ENCODE measurements around the gene CACNG4.

The CACNG4 gene

DNA sequence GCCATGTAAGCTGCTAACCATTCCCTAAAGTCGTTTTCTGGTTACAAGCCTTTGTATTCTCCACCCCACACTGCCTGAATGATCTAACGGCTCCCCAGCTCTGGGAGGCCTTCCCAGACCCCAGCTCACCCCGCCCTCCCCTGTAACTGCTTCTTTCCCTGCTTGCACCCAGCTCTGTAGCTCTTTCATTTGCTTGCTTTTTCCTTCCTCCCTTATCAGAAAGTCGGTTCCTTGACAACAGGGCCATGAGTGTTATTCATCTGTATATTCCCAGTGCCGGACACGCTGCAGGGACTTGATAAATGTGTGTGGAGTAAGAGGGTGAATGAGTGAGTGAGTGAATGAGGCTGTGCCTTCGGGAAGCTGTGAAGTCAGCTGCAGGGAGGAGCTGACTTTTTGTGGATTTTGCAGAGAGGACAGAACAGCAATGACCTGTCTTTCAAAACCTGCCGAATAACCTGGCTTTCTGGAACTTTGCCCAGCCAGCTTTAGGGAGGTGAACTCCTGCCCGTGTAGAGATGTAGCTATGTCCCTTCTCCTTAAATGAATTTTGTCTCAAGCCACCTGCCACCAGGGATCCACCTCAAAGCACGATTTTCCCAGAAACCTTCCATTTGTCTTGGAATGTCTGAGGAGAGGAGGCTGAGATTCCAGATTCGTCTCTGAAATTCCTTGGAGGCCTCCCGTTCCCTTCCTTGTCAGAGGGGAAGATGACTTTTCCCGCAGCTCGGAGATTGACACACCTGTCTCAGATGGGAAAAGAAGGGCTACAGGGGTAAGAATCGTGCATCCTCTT lies 20.0 kb upstream of the CACNG4 start:
- no peak for DNase-seq (ENCODE audit: low read depth in 2 of 2)

DNA sequence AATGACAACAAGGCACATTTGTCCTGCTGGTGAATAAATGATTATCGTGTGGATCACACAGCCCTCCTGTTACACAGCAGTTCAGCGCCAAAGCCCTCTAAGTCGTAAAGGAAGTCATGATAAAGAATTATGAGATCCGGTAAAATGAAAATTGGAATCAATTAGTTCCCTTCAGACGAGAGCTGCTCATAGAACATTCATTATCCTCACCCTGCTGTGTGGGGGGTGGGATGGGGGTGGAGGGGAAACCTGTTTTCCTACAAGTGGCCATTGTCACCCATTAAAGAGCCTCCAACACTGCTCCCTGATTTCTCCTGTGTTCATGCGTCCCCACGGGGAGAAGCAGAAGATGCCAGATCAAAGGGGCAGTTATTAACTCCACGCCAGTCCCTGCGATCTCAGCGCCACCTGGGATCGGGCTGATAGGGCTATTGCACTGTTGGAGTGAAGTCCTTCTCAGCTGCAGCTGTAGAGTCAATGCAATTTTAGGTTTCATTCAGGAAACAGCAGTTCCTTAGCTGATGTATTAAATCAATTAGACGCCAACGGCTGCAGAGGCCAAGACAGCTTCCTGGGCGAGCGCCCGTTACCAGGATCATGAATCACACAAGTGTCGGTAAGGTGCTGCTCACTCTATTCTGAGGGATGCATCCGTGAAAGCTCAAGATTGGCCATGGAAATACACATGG lies 19.2 kb upstream of the CACNG4 start:
- no peak for DNase-seq (ENCODE audit: low read depth in 2 of 2)

DNA sequence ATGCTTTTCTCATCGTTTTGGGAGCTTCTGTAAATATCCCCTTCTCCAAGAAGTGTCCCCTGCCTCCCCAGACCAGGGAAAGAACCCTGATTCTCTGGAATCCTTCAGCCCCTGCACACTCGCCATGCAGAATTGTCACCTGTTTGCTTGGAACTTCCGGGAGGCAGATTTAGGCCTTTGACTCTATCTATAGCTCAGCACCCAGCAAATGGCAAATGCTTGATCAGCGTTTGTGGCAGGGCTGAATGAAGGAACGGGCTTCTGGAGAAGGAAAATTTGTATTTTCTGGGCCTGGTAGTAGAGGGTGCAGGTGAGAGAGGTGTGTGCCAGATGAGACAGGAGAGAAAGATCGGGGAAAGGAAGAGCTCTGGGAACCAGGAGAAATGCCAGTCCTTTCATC lies 18.3 kb upstream of the CACNG4 start:
- no peak for DNase-seq (ENCODE audit: low read depth in 2 of 2)

DNA sequence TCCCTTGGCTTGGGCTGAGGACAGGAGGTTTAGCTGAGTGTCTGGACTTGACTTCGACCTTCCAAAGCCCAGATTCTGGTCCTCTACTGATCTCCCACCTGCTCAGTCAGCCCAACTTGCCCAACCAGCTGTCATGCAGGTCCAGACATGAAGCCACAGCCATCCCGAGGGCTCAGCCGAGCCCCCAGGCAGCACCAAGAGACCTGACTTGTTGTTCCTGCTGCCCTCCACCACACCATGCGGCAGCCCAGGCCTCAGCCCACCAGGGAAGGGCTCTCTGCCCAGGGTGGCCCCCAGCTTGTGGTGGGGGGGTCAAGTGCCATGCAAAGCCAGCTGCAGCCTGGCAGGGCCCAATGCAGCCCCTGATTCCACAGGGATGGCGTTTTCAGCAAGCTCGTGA lies 17.2 kb upstream of the CACNG4 start:
- no peak for DNase-seq (ENCODE audit: low read depth in 2 of 2)

DNA sequence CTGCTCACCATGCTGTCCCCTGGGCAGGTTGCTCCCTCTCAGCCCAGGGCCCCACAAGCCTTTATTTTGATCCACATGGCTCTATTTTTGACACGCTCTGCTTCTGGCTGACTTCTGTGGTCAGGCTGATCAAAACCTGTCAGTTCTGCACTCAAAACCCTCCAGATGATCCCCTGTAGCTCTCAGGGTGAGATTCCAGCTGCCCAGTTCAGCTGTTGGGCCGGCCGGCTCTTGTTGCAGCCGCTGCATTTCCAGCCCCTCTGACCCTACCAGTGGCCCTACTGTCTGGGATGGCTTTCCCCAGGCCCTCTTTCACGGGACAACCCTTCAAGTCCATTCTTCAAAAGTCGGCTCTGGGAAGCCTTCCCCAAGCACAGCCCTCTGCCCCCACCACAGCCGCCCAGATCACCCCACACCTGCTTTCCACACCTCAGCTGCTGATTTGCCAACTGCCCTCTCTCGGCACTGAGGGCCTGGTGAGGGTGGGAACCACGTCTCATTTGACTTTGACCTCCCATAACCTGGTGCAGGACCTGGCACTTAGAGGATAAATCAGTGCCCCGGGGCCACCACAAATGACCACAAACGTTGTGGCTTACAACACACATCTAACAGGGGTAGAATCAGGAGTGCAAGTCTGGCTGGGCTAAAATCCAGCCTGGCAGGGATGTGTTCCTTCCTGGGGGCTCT lies 16.3 kb upstream of the CACNG4 start:
- DNase-seq (ENCODE audit: low read depth in 2 of 2): no peak

DNA sequence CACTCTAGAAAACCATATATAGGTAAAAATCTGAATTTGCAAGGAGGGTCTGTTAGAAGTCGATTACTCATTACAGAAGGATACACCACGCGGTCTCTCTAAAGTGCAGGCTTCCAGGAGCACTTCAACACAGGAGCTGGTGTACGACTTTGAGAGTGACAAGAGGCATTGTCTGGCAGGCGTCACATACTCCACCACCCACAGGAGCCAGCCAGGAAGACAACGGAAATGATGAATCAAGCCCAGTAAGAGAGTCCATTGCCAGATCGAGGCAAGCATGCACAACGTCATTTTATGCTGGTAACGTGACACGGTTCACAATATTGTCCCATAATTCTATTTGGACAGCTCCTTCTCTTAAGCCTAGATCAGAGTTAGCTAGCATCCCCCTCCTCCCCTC lies 15.0 kb upstream of the CACNG4 start:
- DNase-seq (ENCODE audit: low read depth in 2 of 2): no peak

DNA sequence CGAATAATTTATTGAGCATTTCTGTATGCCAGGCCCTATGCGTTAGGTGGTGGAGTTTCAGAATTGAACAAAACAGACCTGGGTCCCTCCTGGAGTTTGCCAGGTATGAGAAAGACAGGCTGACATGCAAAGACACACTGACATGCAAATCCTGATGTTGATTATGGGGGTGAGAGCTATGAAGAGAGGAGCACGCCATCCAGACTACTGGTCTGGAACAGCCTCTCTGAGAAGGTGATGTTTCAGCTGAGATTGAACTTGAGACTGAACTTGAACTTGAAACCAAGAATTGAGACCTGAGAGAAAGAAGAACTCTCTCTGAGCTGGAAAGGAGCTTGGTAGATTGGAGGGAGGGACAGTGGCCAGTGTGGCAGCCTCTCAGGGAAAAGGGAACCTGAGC lies 14.2 kb upstream of the CACNG4 start:
- no peak for DNase-seq (ENCODE audit: low read depth in 2 of 2)

DNA sequence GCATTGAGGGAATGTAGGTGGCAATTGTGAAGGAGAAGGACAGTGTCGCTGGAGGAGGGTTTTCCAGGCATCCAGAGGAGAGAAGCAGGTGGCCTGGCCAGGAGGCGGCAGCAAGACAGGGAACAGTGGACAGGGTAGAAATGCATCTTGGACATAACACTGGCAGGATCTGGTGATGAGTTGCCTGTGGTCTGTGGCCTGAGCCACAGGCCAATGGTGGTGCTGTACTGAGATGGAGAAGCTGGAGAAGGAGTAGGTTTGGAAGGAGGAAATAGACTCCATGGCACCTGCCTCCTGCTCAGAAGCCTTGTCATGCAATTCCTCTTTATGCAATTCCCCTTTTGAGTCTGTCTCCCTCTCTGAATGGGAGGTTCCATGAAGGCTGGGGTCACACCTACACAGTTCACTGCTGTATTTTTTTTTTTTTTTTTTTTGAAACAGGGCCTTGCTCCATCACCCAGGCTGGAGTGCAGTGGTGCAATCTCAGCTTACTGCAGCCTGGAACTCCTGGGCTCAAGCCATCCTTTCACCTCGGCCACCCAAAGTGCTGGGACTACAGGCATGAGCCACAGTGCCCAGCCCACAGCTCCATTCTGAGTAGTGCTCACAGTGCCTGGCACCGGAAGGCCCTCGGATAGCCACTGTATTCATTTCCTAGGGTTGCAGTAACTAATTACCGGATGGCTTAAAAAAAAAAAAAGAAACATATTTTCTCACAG lies 13.5 kb upstream of the CACNG4 start:
- DNase-seq (ENCODE audit: low read depth in 2 of 2): no peak

DNA sequence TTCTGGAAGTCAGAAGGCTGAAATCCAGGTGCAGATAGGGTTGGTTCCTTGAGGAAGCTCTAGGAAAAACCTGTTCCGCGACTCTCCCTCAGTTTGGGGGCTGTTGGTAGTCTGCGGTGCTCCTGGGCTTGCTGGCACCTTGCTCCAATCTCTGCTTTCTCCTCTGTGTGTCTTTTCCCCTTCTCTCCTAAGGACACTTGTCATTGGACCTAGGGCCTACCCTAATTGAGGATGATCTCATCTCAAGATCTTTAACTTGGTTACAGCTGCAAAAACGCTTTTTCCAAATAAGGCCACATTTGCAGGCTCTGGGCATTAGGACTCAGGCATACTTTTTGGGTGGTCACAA lies 12.9 kb upstream of the CACNG4 start:
- no peak for DNase-seq (ENCODE audit: low read depth in 2 of 2)

DNA sequence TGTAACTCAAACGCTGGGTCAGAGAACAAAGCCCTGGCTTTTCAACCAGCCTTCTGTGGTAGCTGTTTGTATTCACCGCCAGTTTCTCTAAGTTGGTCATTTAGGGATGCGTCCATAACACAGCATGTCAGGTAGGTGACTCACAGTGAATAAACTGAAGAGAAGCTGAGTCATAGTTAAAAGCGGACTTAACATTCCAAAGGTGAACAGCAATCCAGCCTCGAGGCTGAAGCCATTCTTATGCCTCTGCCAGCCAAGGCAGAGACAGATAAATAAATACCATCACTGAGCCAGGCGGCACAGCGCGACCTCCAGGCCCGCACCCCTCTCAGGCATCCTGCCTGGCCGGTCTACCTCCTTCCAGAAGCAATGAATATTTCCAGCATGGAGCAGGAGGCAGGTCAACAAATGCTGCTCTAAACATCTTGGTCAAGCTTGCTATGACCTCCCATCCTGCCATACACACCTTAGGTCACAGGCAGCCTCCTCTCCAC lies 12.4 kb upstream of the CACNG4 start:
- no peak for DNase-seq (ENCODE audit: low read depth in 2 of 2)

DNA sequence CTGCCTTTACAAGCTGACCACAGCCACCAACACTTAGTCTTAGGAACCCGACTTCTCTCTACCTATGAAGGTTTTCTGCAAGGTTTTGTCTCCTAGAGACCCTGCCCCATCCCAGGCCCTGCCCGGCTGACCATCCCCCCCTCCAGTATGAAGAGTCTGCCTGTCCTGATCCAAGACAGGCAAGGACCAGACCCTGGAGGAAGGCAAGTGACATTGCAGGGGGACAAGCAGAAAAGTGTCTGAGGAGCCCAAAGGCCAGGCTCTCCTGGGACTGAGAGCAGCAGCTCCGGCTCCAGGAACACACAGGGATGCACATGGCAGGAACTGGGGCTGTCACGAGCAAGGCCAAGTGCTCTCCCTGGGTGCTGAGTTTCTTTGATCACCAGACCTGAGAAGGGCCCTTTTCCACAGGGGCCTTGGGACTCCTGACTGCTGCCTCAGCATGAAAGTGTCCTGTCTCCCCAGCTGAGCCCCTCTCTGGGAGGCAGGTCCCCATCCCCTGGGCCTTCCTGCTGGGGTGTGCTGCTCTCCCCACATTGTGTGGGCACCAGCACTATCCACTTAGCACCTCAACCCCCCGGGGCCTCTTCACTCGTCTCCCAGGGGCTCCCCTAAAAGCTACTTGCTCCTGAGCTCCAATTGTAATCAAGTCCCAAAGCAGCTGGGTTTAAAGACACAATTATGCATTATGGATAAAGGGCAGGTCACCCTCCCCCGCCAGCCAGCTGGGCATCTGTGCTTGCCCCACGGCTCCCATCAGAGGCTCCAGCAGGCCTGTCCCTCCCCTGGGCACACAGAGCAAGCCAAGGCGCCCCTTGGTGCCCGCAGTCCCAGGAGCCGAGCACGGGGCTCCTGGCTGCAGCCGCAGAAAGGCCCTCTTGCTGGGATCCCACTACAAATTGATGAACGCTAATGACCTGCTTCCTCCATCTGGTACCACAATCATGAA lies 11.6 kb upstream of the CACNG4 start:
- no peak for DNase-seq (ENCODE audit: low read depth in 2 of 2)

DNA sequence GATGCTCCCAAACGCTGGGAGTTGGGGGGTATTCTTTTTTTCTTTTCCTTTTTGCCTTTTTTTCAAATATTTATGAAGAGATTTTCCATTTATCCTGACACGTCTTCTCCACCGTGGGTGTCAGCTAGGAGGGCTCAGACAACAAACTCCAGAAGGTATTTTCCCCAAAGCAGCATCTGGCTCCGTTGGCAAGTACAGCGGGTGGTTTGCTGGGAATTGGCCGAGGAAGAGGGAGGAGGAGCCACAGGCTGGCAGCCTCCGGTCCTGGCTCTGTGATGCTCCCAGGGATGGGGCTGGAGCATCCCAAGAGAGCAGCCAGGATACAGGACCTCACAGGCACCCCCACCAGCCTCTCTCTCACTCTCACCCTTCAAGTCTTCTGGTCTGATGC lies 10.9 kb upstream of the CACNG4 start:
- no peak for DNase-seq (ENCODE audit: low read depth in 2 of 2)

DNA sequence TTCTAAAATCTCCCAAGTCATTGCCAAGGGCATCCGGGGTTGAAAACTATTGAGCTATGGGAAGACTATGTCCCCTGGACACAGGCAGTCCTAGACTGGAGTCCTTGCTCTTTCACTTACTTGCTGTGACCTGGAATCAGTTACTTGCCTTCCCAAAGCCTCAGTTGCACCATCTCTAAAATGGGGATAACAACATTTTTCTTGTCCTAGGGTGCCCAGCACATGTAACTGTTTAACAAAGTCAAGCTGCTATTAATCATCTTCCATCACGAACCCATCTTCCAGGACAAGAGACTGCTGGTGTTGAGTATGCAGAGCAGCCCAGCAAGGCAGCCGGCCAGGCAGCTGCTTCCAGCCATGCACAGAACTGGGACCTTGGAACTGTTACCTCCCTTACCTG lies 9.9 kb upstream of the CACNG4 start:
- DNase-seq (ENCODE audit: low read depth in 2 of 2): no peak

DNA sequence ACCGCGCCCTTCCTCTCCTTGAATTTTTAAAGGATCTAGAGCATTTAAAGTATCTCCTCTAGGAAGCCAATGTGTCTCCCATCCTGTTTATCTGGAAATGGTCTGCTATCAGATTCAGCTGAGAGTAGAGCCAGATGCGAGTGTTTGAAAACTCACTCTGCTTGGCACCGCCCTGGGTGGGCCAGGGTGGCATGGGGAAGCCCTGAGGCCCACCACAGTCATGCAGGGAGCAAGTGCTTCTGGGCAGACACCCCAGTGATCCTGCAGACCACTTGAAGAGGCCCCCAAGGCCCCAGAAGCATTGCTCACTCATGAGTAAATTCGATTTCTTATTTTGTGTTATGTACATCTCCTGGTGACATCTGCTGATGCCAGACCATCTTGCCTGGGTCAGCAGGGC lies 8.7 kb upstream of the CACNG4 start:
- DNase-seq (ENCODE audit: low read depth in 2 of 2): no peak

DNA sequence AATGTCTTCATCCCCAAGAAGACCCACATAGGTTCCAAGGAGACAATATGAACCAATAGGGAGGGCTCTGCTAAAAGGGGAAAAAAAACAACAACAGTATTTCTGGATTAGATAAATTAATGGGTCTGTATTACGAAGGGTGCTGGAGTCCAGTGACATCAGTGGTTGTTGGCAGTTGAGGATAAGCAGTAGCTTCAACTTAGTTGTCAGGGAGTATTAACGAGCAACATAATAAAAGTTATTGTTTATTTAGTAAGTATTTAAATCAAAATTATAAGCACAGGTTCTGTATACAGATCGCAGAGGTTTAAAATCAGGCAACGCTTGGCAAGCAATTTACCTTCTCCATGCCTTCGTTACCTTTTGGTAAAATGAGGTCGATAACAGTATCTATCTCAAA lies 7.6 kb upstream of the CACNG4 start:
- DNase-seq (ENCODE audit: low read depth in 2 of 2): no peak

DNA sequence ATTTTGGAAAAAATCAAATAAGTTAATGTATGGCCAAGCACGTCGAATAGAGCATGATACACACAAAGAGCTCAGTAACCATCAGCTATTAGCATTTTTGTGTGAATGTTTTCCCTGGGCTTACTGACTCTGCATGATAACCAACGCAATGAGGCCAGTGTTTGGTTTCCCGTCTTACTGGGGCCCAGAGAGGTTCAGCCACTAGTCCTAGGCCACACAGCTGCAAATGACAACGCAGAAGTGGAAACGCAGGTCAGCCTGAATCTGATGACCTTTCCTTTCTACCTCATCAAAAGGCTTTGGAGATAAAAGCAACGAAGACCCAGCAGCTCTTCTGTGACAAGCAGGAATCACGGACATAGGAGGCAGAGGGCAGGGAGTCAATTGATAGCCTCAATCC lies 7.2 kb upstream of the CACNG4 start:
- DNase-seq (ENCODE audit: low read depth in 2 of 2): no peak

DNA sequence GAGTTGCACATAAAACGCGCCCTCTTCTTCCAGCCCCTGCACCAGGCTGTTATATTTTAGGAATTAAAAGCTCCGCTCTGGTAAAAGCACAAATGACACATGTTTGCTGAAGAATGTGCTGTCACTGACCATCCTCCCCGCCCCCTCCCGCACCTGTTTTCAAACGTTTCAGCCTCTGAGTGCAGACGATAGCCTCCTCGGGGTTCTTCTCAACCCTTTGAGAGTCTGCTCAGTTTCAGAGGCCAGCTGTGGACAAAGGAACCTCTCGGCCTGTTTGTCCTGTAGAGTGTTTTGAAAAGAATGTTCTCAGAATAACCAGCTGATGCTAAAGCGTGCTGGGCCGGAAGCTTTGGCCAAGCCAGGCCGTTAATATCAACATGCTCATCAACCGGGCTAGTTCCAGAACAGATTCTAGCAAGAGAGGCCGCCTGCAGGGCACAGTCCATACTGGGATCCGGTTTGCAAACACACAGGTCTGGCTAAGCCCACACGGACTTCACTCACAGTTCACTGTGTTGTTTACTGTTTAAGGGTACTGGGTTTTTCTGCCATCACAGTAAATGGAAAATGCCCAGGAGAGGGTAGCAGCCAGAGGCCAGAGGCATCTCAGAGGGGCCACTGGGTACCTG lies 6.4 kb upstream of the CACNG4 start:
- no peak for DNase-seq (ENCODE audit: low read depth in 2 of 2)

DNA sequence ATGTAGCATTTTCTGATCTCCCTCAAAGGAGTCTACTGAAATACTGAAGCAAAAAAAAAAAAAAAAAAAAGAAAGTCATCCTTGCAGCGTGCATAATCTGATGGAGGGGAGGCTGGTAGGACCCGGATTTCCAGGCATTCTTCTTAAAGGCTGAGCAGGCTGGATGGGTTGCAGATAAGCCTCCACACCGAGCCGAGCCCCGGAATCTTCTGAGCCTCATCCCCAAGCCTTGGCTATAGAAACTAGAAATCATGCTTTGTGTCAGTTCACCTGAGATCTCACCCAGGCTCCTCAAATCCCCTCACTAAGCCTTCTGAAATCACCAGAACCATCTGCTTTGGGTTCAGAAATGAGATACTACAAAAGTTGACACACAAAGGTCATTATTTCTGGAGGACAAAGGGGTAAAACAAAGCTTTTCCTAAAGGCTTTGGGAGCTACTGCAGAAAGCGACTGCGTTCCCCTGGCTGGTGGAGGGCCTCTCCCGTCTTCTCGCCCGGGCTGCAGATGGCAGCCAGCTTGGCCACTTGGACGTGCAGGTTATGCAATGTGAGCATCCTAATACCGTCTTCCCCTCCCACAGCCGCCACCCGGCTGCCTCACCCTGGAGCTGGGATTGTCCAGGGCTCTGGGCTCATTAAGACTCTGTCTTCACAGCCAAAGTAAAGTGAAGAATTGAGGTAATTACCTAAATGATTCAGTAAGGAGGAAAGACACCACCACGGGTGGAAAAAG lies 4.7 kb upstream of the CACNG4 start:
- no peak for DNase-seq (ENCODE audit: low read depth in 2 of 2)

DNA sequence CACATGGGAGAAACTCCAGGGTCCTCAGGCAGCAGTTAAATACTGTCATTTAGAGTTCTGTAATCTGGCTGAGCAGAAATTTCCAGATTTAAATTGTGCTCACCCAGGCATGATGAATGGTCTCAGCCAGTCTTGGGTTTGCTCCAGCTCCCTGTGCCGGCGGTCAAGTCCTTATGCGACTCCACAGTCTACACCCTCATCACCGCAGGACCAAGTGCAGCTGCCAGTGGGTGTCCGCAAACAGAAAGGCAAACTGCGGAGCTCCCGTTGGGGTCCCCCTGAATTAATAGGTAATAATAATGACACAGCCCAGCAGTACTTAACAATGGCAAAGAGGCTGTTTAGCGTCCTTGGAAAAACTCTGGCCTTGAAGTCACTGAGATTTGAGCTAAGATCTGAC lies 3.9 kb upstream of the CACNG4 start:
- DNase-seq (ENCODE audit: low read depth in 2 of 2): no peak

DNA sequence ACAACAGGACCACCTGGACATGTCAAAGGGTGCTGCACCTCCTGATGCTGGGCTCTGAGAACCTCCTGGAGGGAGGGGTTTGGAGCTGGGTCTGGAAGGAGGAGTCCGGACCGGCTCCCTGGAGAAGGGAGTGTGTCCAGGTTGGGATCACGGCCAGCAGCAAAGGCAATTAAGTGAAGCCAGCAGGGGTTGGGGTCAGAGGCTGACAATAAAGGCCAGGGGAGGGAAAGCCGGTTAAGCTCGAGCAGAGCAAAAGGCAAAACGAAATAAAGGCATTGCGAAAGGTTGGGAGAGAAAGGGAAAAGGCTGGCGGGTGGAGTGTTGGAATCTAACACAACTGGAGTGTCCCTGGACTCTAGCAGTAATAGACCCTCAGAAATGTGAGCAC lies 992 bp upstream of the CACNG4 start:
- DNase-seq (ENCODE audit: low read depth in 2 of 2): no peak
